UCSD-AML1 (cell line): ENCODE measurements around the gene FUS.
"Not testable (repeated sequence)": the region's sequence is repeated elsewhere in the genome, so short reads cannot be mapped to it uniquely, and the experiment has no call there.

Source experiments
- DNase-seq: peaks from one replicate; lab custom pipeline; 2025; ENCODE audit not compliant: unreplicated experiment; lab: John Stamatoyannopoulos, UW

FUS gene

DNA sequence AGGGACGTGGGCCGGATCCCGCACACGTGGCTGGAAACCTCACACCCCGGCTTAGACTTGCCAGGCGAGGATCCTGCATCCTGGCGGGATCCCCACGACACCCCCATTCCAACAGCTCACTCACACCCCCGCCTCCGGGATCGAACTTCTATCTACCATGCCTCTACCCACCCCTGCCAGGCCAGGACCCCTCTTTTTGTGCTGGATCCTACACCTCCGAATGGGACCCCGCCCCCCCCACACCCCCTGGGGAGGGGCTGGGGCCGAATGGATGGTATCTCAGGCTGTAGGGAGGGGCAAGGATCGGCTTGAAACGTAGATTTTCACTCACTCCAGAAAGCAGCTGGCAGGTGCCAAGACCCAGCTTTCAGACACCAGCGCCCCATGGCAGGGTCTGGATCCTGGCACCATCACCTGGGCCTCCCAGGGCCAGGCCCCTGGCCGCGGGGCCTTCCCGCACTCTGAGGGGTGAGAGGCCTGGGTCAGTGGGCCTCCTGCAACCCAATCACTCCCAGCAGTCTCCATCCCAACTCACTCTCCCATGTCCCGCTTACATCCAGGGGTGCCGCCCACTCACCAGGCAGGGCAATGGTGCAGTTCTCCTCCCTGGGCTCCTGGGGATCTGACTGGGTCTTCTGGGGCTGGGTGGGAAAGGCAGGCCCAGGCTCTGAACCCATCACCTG is 36.8 kb upstream of the FUS start:
- DNase-seq, result no peak

DNA sequence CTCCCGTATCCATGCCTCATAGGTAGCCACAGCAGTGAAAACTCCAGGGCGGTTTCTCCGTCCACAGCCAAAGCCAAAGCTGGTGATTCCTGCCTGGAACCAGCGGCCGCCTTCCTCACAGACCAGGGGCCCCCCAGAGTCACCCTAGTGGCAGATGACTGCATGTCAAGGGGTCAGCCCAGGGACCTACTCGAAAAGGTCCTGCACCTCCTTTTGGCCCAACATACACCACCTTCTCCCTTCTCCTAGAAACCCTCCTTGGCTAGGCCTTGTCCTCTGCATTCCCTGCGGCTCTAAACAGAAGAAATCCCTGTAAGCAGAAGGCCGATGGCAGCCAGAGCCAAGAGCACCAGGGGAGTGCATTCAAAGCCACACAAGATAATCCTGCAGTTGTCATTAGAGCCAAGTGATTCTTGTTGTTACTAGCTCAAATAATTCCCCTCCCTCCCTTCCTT is 36.2 kb upstream of the FUS start:
- no peak for DNase-seq

DNA sequence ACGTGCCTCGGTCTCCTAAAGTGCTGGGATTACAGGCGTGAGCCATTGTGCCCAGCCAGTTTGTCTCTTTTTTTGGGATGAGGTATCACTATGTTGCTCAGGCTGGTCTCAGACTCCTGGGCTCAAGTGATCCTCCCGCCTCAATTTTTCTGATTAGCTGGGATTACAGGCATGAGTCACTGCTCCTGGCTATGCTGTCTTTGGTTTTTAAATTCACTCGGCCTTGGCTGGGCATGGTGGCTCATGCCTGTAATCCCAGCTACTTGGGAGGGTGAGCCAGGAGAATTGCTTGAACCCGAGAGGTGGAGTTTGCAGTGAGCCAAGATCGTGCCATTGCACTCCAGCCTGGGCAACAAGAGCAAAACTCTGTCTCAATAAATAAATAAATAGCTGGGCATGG is 35.5 kb upstream of the FUS start:
- DNase-seq, result not testable (repeated sequence)

DNA sequence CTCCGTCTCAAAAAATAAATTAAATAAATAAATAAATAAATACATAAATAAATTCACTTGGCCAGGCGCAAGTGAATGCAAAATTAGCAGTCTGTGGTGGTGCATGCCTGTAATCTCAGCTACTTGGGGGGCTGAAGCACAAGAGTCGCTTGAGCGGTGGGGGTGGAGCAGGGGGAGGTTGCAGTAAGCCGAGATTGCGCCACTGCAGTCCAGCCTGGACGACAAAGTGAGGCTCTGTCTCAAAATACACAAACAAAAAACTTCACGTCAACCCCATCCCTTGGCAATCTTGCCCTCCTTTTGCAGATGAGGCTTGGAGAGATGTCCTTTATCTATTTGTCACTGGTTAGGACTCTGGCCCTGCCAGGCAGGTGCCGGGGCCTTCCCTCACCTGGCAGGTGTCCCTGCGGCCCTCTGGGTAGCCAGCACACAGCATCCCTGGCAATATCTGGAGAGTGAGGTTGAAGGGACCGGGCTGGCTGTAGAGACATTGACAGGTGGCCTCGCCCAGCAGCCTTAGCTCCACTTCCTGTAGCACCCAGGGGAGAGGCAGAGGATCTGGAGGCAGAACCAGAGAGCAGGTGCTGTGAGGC is 34.4 kb upstream of the FUS start:
- no peak for DNase-seq

DNA sequence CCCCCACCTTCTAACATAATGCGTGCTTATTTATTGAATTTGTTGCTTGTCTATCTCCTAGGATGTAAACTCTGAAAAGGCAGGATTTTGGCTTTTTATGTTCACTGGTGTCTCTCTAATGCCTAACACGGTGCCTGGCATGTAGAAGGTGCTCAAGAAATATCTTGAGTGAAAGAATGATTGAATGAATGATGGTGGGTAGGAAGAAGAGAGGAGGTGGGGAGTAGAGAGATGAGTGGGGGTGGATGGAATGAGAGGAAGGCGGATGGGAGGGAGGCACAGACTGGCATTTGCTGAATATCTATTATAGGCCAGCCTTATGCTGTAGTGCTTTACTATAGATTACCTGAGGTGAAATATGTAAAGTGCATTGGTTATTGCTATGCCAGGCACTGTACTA is 32.4 kb upstream of the FUS start:
- DNase-seq, result no peak

DNA sequence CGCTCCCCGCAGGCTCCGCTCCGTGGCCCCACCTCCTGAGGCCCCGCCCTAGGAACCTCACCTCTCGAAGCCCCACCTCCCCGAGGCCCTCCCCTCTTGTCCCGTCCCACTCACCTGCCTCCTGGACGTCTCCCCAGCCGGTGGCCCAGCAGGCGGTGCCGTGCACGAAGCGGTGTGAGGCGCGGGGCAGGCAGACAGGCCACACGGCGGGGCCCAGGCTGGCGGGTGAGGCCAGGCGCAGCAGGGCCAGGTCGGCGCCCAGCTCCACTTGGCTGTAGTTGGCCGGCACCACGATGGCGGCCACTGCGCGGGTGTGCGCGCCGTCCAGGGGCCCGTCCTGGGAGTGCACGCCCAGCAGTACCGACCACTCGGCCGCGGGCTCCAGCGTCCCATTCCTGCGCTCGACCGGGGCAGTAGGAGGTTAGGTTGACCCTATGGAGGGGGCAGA is 31.6 kb upstream of the FUS start:
- no peak for DNase-seq

DNA sequence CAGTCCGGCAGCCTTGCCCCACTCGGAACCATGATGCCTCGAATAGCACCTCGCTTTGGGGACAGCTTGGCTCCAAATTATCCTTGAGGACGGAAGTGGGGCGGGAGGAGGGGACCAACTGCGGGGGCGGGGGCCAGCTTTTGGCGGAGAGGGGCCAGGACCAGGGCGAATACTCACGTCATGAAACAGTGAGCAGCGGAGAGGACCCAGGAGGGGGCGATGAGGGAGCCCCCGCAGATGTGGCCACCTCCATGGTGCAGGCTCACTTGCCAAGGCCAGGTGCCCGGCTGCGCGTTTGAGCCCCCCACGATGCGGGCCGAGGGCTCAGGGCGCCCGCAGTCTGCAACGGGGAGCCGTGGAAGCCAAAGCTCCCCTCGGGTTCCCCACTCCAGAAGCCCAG is 31.0 kb upstream of the FUS start:
- DNase-seq, result no peak

DNA sequence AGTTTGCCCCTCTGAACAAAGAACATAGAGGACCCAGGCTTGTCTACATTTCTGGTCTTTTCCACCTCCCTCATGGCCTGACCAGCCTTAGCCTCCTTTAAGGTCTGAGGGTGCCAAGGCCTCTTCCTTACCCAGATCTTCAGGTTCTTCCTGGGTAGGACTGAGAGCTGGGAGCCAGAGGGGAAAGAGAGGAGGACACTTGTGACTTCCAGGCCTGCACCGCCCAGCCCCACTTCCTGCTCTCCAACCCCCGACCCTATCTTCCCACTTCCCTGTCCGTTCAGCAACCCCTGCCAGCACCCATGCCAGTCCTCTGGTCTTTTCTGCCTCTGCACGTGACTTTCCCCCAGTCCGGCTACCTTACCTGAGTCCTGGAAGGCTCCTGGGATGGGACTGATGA is 30.6 kb upstream of the FUS start:
- DNase-seq, result peak; percentile 56

DNA sequence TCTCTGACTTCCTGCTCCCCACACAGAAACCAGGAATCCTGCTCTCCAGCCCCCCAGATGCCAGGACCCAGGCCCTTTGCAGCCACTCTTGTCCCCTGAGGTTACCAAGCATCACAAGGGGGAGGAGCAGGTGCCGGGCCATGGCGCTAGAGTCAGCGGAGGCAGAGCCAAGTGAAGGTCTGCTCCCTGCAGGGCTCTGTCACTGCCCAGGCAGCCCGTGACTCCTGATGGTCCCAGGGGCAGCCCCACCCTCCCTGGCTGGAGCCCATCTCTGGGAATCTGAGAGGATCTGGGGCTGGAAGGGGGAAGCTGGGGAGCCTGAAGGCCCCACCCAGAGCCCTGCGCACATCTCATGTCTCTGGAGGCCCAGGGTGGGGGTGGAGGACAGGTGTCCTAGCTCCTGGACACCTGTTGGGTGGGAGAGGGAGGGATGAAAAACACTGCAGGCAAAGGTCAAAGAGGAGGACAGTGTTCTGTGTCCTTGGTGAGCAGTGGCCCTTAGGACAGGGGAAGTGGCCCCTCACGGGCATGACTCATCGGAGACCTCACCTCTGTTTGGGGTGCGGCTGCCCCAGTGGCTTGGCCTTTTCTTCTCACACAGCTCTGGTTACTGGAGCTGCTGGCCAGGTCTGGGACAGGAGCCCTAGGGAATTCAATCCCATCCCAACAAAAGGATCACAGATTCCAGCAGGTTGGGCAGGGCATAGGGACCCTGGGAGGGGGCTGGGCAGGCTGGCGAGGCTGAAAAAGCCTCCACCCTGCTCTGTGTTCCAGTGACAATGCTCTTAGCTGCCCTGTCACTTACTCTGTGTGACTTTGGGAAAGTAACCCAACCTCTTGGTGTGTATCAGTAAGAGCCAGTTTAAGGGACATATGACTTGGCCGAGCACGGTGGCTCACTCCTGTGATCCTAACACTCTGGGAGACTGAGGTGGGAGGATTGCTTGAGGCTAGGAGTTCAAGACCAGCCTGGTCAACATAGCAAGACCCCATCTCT is 29.7 kb upstream of the FUS start, which contains the start of gene PRSS36:
TSS of gene PRSS36 (minus strand) at position 173 of the 997 bp plus-strand sequence. CDS start at position 142, 31 bp downstream.
- peak; percentile 56 for DNase-seq

DNA sequence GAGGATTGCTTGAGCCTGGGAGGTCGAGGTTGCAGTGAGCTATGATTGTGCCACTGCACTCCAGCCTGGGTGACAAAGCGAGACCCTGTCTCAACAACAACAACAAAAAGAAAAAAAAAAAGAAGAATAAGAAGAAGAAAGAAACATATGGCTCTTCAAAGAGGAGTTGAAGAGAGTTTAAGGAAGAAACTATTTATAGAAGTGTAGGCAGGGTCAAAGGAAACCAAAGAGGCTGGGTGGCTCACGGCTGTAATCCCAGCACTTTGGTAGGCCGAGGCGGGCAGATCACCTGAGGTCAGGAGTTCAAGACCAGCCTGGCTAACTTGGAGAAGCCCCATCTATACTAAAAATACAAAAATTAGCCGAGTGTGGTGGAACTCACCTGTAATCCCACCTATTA is 29.0 kb upstream of the FUS start:
- DNase-seq, result not testable (repeated sequence)

DNA sequence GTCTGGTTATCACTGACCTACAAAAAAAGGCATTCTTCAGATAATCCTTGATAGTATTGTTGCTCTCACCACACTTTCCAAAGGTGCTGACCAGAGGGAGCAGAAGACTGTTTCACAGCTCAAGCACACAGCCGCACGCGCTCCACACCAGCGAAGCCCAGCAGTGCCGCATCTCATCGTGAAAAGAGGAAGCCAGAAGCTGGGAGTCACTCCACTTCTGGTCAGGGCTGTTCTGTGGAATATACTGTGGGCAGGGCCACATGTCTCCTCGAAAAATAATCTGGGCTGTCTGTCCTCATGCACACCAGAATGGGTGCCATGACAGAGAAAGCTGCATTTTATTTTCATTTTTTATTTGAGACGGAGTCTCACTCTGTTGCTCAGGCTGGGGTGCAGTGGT is 22.8 kb upstream of the FUS start:
- peak; percentile 64 for DNase-seq

DNA sequence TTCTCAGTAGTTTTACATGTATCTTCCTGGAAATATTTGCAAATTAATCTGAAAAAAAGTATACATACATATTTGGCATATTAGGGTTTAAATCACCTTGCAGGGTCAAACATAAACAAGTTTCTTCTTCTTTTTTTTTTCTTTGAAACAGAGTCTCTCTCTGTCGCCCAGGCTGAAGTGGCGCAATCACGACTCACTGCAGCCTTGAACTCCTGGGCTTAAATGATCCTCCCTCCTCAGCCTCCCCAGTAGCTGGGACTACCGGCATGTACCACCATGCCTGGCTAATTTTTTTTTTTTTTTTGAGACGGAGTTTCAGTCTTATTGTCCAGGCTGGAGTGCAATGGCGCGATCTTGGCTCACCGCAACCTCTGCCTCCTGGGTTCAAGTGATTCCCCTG is 12.6 kb upstream of the FUS start:
- DNase-seq, result no peak

DNA sequence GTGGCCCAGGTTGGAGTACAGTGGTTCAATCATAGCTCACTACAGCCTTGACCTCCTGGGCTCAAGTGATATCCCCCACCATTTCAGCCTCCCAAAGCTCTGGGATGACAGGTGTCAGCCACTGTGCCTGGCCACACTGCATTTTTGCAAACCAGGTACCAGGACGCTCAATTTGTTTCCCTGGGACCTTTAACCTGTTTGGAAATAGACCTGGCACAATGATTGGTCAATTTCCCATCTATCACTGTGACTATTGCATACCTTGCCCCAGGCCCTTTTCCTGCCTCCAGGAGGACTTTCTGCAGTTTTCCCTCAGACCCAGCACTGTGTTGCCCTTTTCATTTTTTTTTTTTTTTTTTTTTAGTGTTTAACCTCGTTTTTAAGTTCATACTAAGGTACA is 11.1 kb upstream of the FUS start:
- no peak for DNase-seq

DNA sequence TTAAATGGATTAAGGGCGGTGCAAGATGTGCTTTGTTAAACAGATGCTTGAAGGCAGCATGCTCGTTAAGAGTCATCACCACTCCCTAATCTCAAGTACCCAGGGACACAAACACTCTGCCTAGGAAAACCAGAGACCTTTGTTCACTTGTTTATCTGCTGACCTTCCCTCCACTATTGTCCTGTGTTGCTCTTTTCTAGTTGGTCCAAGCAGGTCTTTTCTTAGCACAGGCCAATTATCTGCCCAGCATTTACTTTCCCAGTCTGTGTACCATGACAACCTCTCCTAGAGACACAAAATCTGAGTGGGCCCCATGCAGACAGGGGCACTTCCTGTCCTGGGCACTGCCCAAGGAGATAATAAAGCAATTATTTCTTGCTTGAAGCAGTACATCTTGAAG is 9.9 kb upstream of the FUS start:
- DNase-seq, result not testable (repeated sequence)

DNA sequence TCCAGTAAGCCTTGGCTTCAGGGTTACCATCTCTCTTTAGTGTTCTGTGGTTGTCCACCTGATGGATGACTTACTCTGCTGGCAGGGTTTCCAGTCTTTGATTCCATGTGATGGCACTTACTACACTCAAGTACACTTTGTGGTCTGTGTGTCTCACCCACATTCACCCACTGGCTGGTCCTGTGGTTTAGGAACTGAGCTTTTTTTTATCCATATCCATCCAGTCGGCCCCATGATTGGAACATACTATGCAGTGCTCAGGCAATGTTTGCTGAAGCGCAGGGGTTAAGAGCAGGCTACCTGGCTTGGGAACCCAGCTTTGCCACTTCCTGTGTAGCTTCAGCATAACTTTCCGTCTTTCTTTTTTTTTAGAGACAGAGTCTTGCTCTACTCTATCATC is 2.8 kb upstream of the FUS start:
- DNase-seq, result no peak

DNA sequence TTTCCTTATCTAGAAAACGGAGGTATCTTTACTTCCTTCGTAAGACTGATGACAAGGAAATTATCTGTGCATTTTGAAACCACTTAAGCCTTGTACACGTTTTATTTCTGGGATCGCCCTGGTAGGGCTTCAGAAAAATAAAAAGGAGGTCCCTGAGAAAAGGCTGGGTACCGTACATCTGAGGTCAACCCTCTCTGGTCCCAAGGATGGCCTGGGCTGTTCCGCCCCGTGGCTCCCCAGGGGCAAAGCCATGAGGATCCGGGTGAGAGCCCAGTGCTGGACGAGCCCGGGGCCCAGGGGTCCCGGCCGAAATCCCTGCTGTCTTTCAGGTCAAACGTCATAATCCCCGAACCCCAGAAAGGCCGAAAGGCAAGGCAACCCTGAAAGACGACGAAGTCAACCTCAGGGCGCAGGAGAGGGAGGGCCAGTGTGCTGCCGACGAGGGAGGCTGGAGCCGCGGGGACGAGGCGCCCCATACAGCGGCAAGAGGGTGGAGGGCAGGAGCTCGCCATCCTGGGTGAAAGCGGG is 656 bp upstream of the FUS start:
- DNase-seq, result no peak

DNA sequence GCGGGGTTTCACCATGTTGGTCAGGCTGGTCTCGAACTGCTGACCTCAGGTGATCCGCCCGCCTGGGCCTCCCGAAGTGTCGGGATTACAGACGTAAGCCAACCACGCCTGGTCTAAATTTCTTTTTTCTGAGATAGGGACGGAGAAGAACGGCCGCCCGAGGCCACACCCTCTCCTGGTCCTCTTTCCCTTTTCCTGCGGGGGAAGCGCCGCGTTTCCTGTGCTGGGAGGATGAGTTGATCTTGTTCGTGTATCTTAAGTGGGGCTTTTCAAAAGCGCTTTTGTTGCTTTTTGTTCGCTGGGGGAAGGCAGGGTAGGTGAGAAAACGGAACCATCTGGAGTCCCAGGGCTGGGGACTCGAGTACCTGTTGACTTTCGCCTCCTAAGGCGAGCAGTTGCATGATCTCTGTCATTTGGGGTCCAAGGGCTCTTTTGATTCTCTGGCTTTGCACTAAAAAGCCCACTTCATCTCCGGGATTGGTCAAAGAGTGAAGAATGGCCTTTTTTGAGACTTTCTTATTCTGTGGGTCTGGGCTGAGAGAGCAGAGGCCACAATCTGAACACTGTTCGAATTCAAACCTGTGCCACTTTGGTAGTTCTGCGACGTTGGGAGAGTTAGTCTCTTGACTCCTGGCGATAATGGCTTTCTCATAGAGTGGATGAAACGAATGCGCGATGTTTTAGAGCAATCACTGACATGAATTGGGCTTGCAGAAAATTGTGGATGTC is 1.3 kb downstream of the FUS start:
- DNase-seq, result peak; percentile 42

DNA sequence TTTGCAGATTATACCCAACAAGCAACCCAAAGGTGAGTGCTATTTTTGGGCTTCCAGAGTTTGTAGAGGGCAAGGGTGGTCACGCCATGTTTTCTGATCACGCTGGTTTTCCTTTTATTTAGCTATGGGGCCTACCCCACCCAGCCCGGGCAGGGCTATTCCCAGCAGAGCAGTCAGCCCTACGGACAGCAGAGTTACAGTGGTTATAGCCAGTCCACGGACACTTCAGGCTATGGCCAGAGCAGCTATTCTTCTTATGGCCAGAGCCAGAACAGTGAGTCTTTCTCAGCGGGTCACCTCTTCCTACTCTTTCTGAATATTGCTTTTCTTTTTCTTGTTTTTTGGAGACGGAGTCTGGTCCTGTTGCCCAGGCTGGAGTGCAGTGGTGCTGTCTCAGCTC is 2.5 kb downstream of the FUS start:
- DNase-seq, result no peak

DNA sequence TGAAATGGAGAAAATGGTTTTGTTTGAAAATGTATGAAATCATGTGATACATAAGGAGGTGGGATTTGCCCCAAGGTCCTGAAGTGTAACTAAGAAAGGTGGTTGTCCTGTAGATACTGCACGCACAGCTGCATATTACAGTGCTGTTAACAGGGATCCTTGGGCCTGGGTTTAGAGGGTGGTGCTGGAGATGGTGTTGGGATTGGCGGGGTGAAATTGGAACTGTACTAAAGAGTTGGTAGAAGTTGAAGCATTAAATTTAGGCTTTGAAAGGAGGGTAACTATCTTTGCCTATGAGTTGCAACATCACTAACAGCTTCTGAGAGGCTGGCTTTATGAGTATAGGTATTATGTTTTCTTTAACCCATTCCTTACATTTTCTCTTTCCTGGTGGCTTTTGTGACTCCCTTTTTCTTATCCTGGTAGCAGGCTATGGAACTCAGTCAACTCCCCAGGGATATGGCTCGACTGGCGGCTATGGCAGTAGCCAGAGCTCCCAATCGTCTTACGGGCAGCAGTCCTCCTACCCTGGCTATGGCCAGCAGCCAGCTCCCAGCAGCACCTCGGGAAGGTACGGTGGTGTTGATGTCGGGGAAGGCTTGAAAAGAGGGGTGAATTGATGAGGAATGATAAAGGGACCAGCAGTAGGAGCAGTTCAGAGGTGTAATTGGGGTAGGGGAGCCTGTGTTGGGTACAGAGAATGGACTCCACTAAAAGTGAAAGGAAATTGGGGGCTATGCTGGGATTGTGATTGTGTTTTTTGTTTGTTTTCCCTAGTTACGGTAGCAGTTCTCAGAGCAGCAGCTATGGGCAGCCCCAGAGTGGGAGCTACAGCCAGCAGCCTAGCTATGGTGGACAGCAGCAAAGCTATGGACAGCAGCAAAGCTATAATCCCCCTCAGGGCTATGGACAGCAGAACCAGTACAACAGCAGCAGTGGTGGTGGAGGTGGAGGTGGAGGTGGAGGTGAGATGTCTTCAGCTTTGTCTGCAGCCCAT is 3.8 kb downstream of the FUS start:
- no peak for DNase-seq
